ENCODE data around the gene CDR2L.
A peak's percentile ranks its signal among the peaks of the same experiment; 100 is the strongest.

Gene CDR2L

GRCh38 chr17:75048249-75048878, 60.9 kb downstream of the CDR2L start:
- H3K27me3 Mint-ChIP-seq: no peaks in the 10 kb centered on the region
- H3K27ac Mint-ChIP-seq: no peak overlapping the region
- H3K9me3 Mint-ChIP-seq: no peaks in the 10 kb centered on the region
- peak overlapping the region; percentile 86 for H3K4me3 Mint-ChIP-seq
- H3K4me1 Mint-ChIP-seq (ENCODE audit: low read depth): peaks cover 41% of the 10 kb centered on the region
- H3K36me3 Mint-ChIP-seq (ENCODE audit: low read depth): peaks cover 17% of the 10 kb centered on the region

GRCh38 chr17:75049057-75049456, 61.6 kb downstream of the CDR2L start:
- no peak overlapping the region for H3K4me3 Mint-ChIP-seq
- H3K36me3 Mint-ChIP-seq (ENCODE audit: low read depth): peaks cover 21% of the 10 kb centered on the region
- H3K27me3 Mint-ChIP-seq: no peaks in the 10 kb centered on the region
- no peak overlapping the region for H3K27ac Mint-ChIP-seq
- no peaks in the 10 kb centered on the region for H3K9me3 Mint-ChIP-seq
- H3K4me1 Mint-ChIP-seq (ENCODE audit: low read depth): peaks cover 41% of the 10 kb centered on the region

GRCh38 chr17:75049706-75050105, 62.3 kb downstream of the CDR2L start:
- Mint-ChIP-seq H3K4me3 (no peak overlapping the region), H3K9me3 (no peaks in the 10 kb centered on the region), H3K27ac (no peak overlapping the region), H3K36me3 (ENCODE audit: low read depth) (peaks cover 23% of the 10 kb centered on the region), H3K4me1 (ENCODE audit: low read depth) (peaks cover 38% of the 10 kb centered on the region), H3K27me3 (no peaks in the 10 kb centered on the region)

- Mint-ChIP-seq H3K4me1 (ENCODE audit: low read depth) (peaks cover 20% of the 10 kb centered on the region), H3K9me3 (no peaks in the 10 kb centered on the region), H3K27me3 (no peaks in the 10 kb centered on the region), H3K4me3 (no peak overlapping the region), H3K36me3 (ENCODE audit: low read depth) (peaks cover 33% of the 10 kb centered on the region), H3K27ac (no peak overlapping the region)
These were observed 64.5 kb downstream of the CDR2L start for GRCh38 chr17:75051941-75052340.
